ENCODE measurements around the gene CFAP57. TPM values are rescaled to one million over a fixed set of nuclear protein-coding genes. Genes with fewer than 3 reads are reported as not detected.

The CFAP57 gene
- total and polyA plus RNA-seq, 2 of the 13 experiments (the other 11 are each of a cell fraction or from before 2014, with no cell fraction given), result 0.01 TPM; not detected in 1

- TF ChIP-seq STAT6 (CRISPR knock-in tag; IDR thresholded peaks at IDR 0.05; ENCODE audit: borderline replicate concordance) (no peak), GFI1 (CRISPR knock-in tag; IDR thresholded peaks at IDR 0.05; ENCODE audit: borderline replicate concordance) (no peak), NR2F6 (IDR thresholded peaks at IDR 0.05) (peak; percentile 92), NR2F6 (CRISPR knock-in tag; IDR thresholded peaks at IDR 0.05) (peak; percentile 94), ZNF354B (CRISPR knock-in tag; IDR thresholded peaks at IDR 0.05) (no peak), TEAD3 (CRISPR knock-in tag; optimal IDR thresholded peaks at IDR 0.05; ENCODE audit: borderline replicate concordance) (peak; percentile 82), RELA (CRISPR knock-in tag; IDR thresholded peaks at IDR 0.05) (no peak), TCF7L2 (IDR thresholded peaks at IDR 0.05; ENCODE audit: low read depth, low read length) (no peak), RAD21 (CRISPR knock-in tag; IDR thresholded peaks at IDR 0.05) (peak; percentile 96), ZNF263 (CRISPR knock-in tag; IDR thresholded peaks at IDR 0.05) (no peak), ZNF382 (CRISPR knock-in tag; IDR thresholded peaks at IDR 0.05; ENCODE audit: borderline replicate concordance) (no peak), IRF1 (CRISPR knock-in tag; IDR thresholded peaks at IDR 0.05; ENCODE audit: low read depth) (no peak), ZBTB49 (CRISPR knock-in tag; IDR thresholded peaks at IDR 0.05; ENCODE audit: borderline replicate concordance) (no peak), RXRB (CRISPR knock-in tag; IDR thresholded peaks at IDR 0.05; ENCODE audit: borderline replicate concordance) (peak; percentile 81), AKNA (CRISPR knock-in tag; IDR thresholded peaks at IDR 0.05; ENCODE audit: borderline replicate concordance) (no peak), HES4 (CRISPR knock-in tag; IDR thresholded peaks at IDR 0.05; ENCODE audit: borderline replicate concordance) (no peak), ZGPAT (CRISPR knock-in tag; IDR thresholded peaks at IDR 0.05) (peak; percentile 62; the same call in 1 of the 2 replicates)
Measured at GRCh38 chr1:43238085-43238484, 66.0 kb downstream of the CFAP57 start (continued).
